ENCODE data around the gene MS4A2.

MS4A2 gene

GRCh38 chr11:60143768-60144167 is 55.3 kb downstream of the MS4A2 start:
- TF ChIP-seq, protein P1, sequence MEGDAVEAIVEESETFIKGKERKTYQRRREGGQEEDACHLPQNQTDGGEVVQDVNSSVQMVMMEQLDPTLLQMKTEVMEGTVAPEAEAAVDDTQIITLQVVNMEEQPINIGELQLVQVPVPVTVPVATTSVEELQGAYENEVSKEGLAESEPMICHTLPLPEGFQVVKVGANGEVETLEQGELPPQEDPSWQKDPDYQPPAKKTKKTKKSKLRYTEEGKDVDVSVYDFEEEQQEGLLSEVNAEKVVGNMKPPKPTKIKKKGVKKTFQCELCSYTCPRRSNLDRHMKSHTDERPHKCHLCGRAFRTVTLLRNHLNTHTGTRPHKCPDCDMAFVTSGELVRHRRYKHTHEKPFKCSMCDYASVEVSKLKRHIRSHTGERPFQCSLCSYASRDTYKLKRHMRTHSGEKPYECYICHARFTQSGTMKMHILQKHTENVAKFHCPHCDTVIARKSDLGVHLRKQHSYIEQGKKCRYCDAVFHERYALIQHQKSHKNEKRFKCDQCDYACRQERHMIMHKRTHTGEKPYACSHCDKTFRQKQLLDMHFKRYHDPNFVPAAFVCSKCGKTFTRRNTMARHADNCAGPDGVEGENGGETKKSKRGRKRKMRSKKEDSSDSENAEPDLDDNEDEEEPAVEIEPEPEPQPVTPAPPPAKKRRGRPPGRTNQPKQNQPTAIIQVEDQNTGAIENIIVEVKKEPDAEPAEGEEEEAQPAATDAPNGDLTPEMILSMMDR (IDR thresholded peaks at IDR 0.05; ENCODE audit: low read depth, low read length) = no peak
- DNase-seq (ENCODE audit: extremely low read depth, low read depth) = no peak

DNA sequence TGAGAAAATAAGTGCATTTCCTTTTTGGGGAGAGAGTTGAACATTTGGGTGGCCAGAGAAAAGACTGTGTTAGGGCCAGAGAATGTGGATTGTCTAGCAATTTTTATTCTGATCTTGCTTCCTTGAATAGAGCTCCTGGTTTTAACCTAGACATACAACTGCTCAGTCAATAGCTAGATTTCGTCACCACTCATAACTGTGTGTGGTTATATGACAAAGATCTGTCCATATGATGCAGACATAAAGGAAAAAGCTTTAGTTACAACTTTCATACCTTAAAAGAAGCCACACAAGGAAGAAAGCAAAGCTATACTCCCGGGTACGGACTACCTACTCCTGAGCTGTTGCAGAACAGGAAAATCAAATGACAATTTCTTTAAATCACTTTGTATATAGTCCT is 57.2 kb downstream of the MS4A2 start:
- no peak for DNase-seq (ENCODE audit: extremely low read depth, low read depth)
- TF ChIP-seq, protein P1 (IDR thresholded peaks at IDR 0.05; ENCODE audit: low read depth, low read length) = no peak

All from AG09319 (cell line).